WTC11 (cell line): Measurements from ENCODE around the gene FAHD1. TPM values are rescaled to one million over a fixed set of nuclear protein-coding genes. Genes with fewer than 3 reads are reported as not detected.

ENCODE experiments used
- ATAC-seq: fragments of 200-7000 bp; cut with Tn5 transposase; 2 replicates; pipeline ENCODE4 v1.10.0; 2021; ENCODE audit warnings: mild to moderate bottlenecking, moderate library complexity
- CTCF ChIA-PET: fragments of 300-600 bp; sonication (Branson Sonifier 250); formaldehyde crosslinking; loops from one replicate; lab custom pipeline; 2021; ENCODE audit warnings: antibody characterized with exemption; lab: Charles Lee
- POLR2A ChIA-PET: fragments of 350-600 bp; sonication (Branson Sonifier 250); formaldehyde crosslinking; loops from one replicate; lab custom pipeline; 2021; ENCODE audit warnings: antibody characterized with exemption; lab: Charles Lee
- DNase-seq: peaks from one replicate; pipeline ENCODE4 v3.0.0; 2021; ENCODE audit warnings: low spot score
- H3K27ac Mint-ChIP-seq: 2 replicates; pipeline ENCODE4 v1.8.0; 2021; ENCODE audit warnings: mixed read lengths
- H3K27me3 Mint-ChIP-seq: 2 replicates; pipeline ENCODE4 v1.8.0; 2021; ENCODE audit warnings: low read depth, mild to moderate bottlenecking, moderate library complexity, mixed read lengths
- H3K36me3 Mint-ChIP-seq: 2 replicates; pipeline ENCODE4 v1.8.0; 2021; ENCODE audit warnings: mixed read lengths
- H3K4me1 Mint-ChIP-seq: 2 replicates; pipeline ENCODE4 v1.8.0; 2022; ENCODE audit warnings: mixed read lengths
- H3K4me3 Mint-ChIP-seq: 2 replicates; pipeline ENCODE4 v1.8.0; 2021; ENCODE audit warnings: mild to moderate bottlenecking, moderate library complexity, mixed read lengths
- H3K9me3 Mint-ChIP-seq: 2 replicates; pipeline ENCODE4 v1.8.0; 2021; ENCODE audit warnings: mixed read lengths
- ATF1 ChIP-seq: sonication (generic); formaldehyde crosslinking; IDR thresholded peaks from 2 replicates; pipeline ENCODE4 v1.8.1; 2023; ENCODE audit warnings: mild to moderate bottlenecking, moderate library complexity, missing genetic modification reagents
- CDX4 ChIP-seq: fragments of 250-450 bp; sonication (Bioruptor Pico); IDR thresholded peaks from 2 replicates; pipeline ENCODE4 v1.9.0; 2021; ENCODE audit warnings: moderate library complexity, mild to moderate bottlenecking, inconsistent platforms, borderline replicate concordance
- ELF4 ChIP-seq: sonication (generic); formaldehyde crosslinking; IDR thresholded peaks from 2 replicates; pipeline ENCODE4 v1.8.1; 2022; ENCODE audit warnings: low read depth, mild to moderate bottlenecking, moderate library complexity, missing genetic modification reagents
- EMX1 ChIP-seq: fragments of 250-450 bp; sonication (Bioruptor Pico); IDR thresholded peaks from 2 replicates; pipeline ENCODE4 v1.8.0; 2021; ENCODE audit warnings: mild to moderate bottlenecking
- ERG ChIP-seq: fragments of 250-450 bp; sonication (Bioruptor Pico); IDR thresholded peaks from 2 replicates; pipeline ENCODE4 v1.8.0; 2021; ENCODE audit warnings: mild to moderate bottlenecking
- MLX ChIP-seq: sonication (generic); formaldehyde crosslinking; IDR thresholded peaks from 2 replicates; pipeline ENCODE4 v1.8.1; 2023; ENCODE audit warnings: mild to moderate bottlenecking, missing genetic modification reagents, moderate library complexity
- NFATC4 ChIP-seq: fragments of 250-450 bp; sonication (Bioruptor Pico); IDR thresholded peaks from 2 replicates; pipeline ENCODE4 v1.9.0; 2021; ENCODE audit warnings: mild to moderate bottlenecking
- NFE2L1 ChIP-seq: sonication (generic); formaldehyde crosslinking; IDR thresholded peaks from 2 replicates; pipeline ENCODE4 v1.8.1; 2023; ENCODE audit warnings: missing genetic modification reagents
- NR3C1 ChIP-seq: sonication (generic); formaldehyde crosslinking; conservative IDR thresholded peaks from 2 replicates; pipeline ENCODE4 v1.8.1; 2023; ENCODE audit warnings: low read depth, mild to moderate bottlenecking, missing genetic modification reagents
- PREB ChIP-seq: sonication (generic); formaldehyde crosslinking; IDR thresholded peaks from 2 replicates; pipeline ENCODE4 v1.8.1; 2022; ENCODE audit warnings: mild to moderate bottlenecking, missing genetic modification reagents, moderate library complexity, borderline replicate concordance
- SMAD3 ChIP-seq: sonication (generic); formaldehyde crosslinking; IDR thresholded peaks from 2 replicates; pipeline ENCODE4 v1.8.0; 2022; ENCODE audit warnings: missing genetic modification reagents, mild to moderate bottlenecking, borderline replicate concordance
- SOX15 ChIP-seq: fragments of 250-450 bp; sonication (Bioruptor Pico); IDR thresholded peaks from 2 replicates; pipeline ENCODE4 v1.9.0; 2021; ENCODE audit warnings: mild to moderate bottlenecking
- SP1 ChIP-seq: sonication (generic); formaldehyde crosslinking; conservative IDR thresholded peaks from 2 replicates; pipeline ENCODE4 v1.8.1; 2022; ENCODE audit warnings: missing genetic modification reagents
- STAT6 ChIP-seq: sonication (generic); formaldehyde crosslinking; conservative IDR thresholded peaks from 2 replicates; pipeline ENCODE4 v1.8.1; 2023; ENCODE audit warnings: mild to moderate bottlenecking, low read depth, missing genetic modification reagents, moderate library complexity
- TP53 ChIP-seq: sonication (generic); formaldehyde crosslinking; IDR thresholded peaks from 2 replicates; pipeline ENCODE4 v1.8.1; 2023; ENCODE audit warnings: mild to moderate bottlenecking, missing genetic modification reagents
- ZBTB43 ChIP-seq: sonication (generic); formaldehyde crosslinking; IDR thresholded peaks from 2 replicates; pipeline ENCODE4 v1.8.1; 2023; ENCODE audit warnings: mild to moderate bottlenecking, missing genetic modification reagents
- ZNF121 ChIP-seq: sonication (generic); formaldehyde crosslinking; IDR thresholded peaks from 2 replicates; pipeline ENCODE4 v1.8.0; 2023; ENCODE audit warnings: missing genetic modification reagents
- ZNF671 ChIP-seq: fragments of 250-450 bp; sonication (Bioruptor Pico); IDR thresholded peaks from 2 replicates; pipeline ENCODE4 v1.8.0; 2021; ENCODE audit warnings: mild to moderate bottlenecking
- total RNA-seq: library from RNA; stranded (reverse); gene quantifications from 3 replicates; pipeline ENCODE4 v1.2.3, GENCODE V29; 2021

The FAHD1 gene
- total RNA-seq, 1 experiment from 2014 or later = 14.3 TPM

- TF ChIP-seq TP53 (CRISPR knock-in tag) (no peak), STAT6 (no peak), ZBTB43 (CRISPR knock-in tag) (no peak)
Observed at GRCh38 chr16:1790261-1790610, 36.8 kb upstream of the FAHD1 start (continued).

GRCh38 chr16:1790611-1791255, 36.3 kb upstream of the FAHD1 start:
- POLR2A ChIA-PET = no interaction called here

GRCh38 chr16:1791256-1791942, 35.6 kb upstream of the FAHD1 start:
- DNase-seq (peak; percentile 17), ATAC-seq (no peak)
- Mint-ChIP-seq H3K36me3 (peaks cover 5% of the 10 kb centered on the region), H3K27ac (no peak overlapping the region), H3K4me3 (no peak overlapping the region), H3K4me1 (no peaks in the 10 kb centered on the region), H3K27me3 (no peaks in the 10 kb centered on the region), H3K9me3 (no peaks in the 10 kb centered on the region)
- ChIA-PET POLR2A (no interaction called here), CTCF (interaction anchor here (0.7 kb wide), 1 partner anchor 9 kb away, joined by 3 read pairs; the partner anchor contains the start of genes NUBP2 and SPSB3)
- no peak for TF ChIP-seq CDX4
- no peak for TF ChIP-seq ZNF121 (CRISPR knock-in tag)
- TF ChIP-seq NR3C1 = no peak
- TF ChIP-seq NFATC4 (CRISPR knock-in tag) = no peak
- TF ChIP-seq STAT6 = no peak
- no peak for TF ChIP-seq EMX1 (CRISPR knock-in tag)
- no peak for TF ChIP-seq SP1

More at GRCh38 chr16:1790611-1791255, 36.3 kb upstream of the FAHD1 start:
- H3K4me1 Mint-ChIP-seq = no peaks in the 10 kb centered on the region
- H3K27me3 Mint-ChIP-seq = no peaks in the 10 kb centered on the region
- DNase-seq = no peak
- no peaks in the 10 kb centered on the region for H3K9me3 Mint-ChIP-seq
- H3K27ac Mint-ChIP-seq = no peak overlapping the region
- CTCF ChIA-PET = no interaction called here
- no peak overlapping the region for H3K4me3 Mint-ChIP-seq
- H3K36me3 Mint-ChIP-seq = peaks cover 5% of the 10 kb centered on the region
- ATAC-seq = no peak
- TF ChIP-seq NFE2L1 = no peak
- TF ChIP-seq ELF4 (CRISPR knock-in tag) = no peak
- TF ChIP-seq SMAD3 = no peak
- TF ChIP-seq SOX15 = no peak
- TF ChIP-seq PREB (CRISPR knock-in tag) = no peak
- no peak for TF ChIP-seq ATF1 (CRISPR knock-in tag)
- TF ChIP-seq ERG (CRISPR knock-in tag) = no peak
- TF ChIP-seq MLX (CRISPR knock-in tag) = no peak
- no peak for TF ChIP-seq ZNF671 (CRISPR knock-in tag)
